Parathyroid adenoma (tissue), 2 donors: Measurements from ENCODE around the gene CSMD2.

ENCODE experiments used
- H2AFZ ChIP-seq: fragments of 300-600 bp; sonication (generic); one replicate; pipeline ENCODE4 v1.7.0; 2017; ENCODE audit warnings: antibody characterized with exemption, mild to moderate bottlenecking
- H3K27ac ChIP-seq: fragments of 300-600 bp; sonication (generic); one replicate; pipeline ENCODE4 v1.7.0; 2017
- H3K27me3 ChIP-seq: fragments of 300-600 bp; sonication (generic); one replicate; pipeline ENCODE4 v1.7.0; 2017; ENCODE audit warnings: low read length; ENCODE audit not compliant: control insufficient read depth, insufficient read depth
- H3K36me3 ChIP-seq: fragments of 300-600 bp; sonication (generic); one replicate; pipeline ENCODE4 v1.7.0; 2017; ENCODE audit warnings: low read length; ENCODE audit not compliant: control insufficient read depth, insufficient read depth
- H3K4me1 ChIP-seq: fragments of 300-600 bp; sonication (generic); one replicate; pipeline ENCODE4 v1.7.0; 2017; ENCODE audit warnings: control low read depth
- H3K4me2 ChIP-seq: fragments of 300-600 bp; sonication (generic); one replicate; pipeline ENCODE4 v1.7.0; 2017; ENCODE audit warnings: low read length
- H3K4me3 ChIP-seq: fragments of 300-600 bp; sonication (generic); one replicate; pipeline ENCODE4 v1.7.0; 2017; ENCODE audit warnings: low read depth, low read length
- H3K79me2 ChIP-seq: fragments of 300-600 bp; sonication (generic); one replicate; pipeline ENCODE4 v1.7.0; 2017; ENCODE audit warnings: control low read depth
- H3K9ac ChIP-seq: fragments of 300-600 bp; sonication (generic); one replicate; pipeline ENCODE4 v1.7.0; 2017; ENCODE audit warnings: mild to moderate bottlenecking
- H3K9me3 ChIP-seq: fragments of 300-600 bp; sonication (generic); one replicate; pipeline ENCODE4 v1.7.0; 2017; ENCODE audit warnings: low read length; ENCODE audit not compliant: control insufficient read depth
- TF ChIP-seq, protein P1 (sequence below): fragments of 300-600 bp; sonication (generic); IDR thresholded peaks from one replicate; pipeline ENCODE4 v1.7.0; 2017; ENCODE audit warnings: antibody characterized with exemption, mild to moderate bottlenecking
- donor health status: primary hyperparathyroidism.

The CSMD2 gene

DNA sequence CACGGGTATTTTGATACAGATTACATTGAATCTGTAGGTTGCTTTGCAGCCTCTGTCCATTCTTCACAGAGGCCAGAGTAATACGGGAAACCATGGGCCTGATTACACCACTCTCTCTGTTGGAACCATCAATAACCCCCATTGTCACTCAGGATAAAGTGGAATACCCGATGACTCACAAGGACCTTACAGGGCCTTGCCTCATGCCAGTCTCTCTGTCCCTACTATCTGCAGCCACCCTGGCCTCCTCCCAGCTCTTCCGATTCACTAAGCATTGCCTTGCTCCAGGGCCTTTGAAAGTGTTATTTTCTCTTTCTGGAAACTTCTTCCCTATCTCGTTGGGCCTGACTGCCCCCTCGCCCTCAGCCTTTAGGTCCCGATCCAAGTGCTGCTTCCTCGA is 239.4 kb downstream of the CSMD2 start:
- Histone ChIP-seq H3K4me1 (no peaks in the 10 kb centered on the region), H3K9ac (no peak overlapping the region), H3K4me3 (no peak overlapping the region), H3K79me2 (no peaks in the 10 kb centered on the region), H3K27ac (no peak overlapping the region), H2AFZ (no peak overlapping the region), H3K27me3 (no peaks in the 10 kb centered on the region), H3K9me3 (no peaks in the 10 kb centered on the region), H3K36me3 (no peaks in the 10 kb centered on the region), H3K4me2 (no peak overlapping the region)
- TF ChIP-seq, protein P1, sequence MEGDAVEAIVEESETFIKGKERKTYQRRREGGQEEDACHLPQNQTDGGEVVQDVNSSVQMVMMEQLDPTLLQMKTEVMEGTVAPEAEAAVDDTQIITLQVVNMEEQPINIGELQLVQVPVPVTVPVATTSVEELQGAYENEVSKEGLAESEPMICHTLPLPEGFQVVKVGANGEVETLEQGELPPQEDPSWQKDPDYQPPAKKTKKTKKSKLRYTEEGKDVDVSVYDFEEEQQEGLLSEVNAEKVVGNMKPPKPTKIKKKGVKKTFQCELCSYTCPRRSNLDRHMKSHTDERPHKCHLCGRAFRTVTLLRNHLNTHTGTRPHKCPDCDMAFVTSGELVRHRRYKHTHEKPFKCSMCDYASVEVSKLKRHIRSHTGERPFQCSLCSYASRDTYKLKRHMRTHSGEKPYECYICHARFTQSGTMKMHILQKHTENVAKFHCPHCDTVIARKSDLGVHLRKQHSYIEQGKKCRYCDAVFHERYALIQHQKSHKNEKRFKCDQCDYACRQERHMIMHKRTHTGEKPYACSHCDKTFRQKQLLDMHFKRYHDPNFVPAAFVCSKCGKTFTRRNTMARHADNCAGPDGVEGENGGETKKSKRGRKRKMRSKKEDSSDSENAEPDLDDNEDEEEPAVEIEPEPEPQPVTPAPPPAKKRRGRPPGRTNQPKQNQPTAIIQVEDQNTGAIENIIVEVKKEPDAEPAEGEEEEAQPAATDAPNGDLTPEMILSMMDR, result no peak

DNA sequence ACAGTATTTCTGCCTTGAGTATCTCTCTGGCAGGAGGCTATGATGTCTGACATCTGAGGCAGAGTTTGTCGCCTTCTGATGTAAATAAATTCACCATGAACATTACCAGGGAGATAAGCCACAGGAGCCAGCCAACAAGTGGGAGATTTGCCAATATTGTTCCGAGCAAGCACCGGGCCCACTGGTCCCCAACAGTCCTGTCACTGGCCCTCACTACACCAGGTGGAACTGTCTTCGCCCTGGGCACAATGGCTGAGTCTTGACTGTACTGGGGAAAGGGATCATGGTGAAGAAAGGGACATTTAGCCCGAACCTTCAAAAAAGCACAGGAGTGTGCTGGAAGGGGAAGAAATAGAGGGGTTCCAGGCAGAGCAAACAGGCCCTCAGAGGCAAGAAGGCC is 243.7 kb downstream of the CSMD2 start:
- no peaks in the 10 kb centered on the region for H3K36me3 ChIP-seq
- no peaks in the 10 kb centered on the region for H3K9me3 ChIP-seq
- H3K27me3 ChIP-seq, result no peaks in the 10 kb centered on the region
- H3K4me3 ChIP-seq, result no peak overlapping the region
- no peak overlapping the region for H2AFZ ChIP-seq
- TF ChIP-seq, protein P1, result no peak
- no peaks in the 10 kb centered on the region for H3K4me1 ChIP-seq
- H3K9ac ChIP-seq, result no peak overlapping the region
- H3K79me2 ChIP-seq, result no peaks in the 10 kb centered on the region
- no peak overlapping the region for H3K27ac ChIP-seq
- H3K4me2 ChIP-seq, result no peak overlapping the region

DNA sequence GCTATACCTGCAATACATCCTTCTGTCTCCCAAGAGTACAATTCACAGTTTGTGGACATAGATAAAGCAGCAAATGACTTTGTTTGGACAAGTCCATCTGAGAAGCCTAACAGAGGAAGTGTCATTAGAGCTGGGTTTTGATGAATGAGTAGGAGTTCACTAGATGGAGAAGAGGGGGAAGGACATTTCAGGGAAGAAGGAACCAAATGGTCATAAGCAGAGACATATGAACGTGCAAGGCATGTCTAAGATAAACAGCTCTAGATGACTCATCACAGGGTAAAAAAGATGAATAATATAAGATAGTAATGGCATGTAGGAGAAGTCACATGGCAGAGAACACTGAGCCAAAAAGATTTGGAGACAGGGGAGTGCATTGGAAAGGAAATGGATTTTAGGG is 246.7 kb downstream of the CSMD2 start:
- H3K36me3 ChIP-seq, result no peaks in the 10 kb centered on the region
- no peaks in the 10 kb centered on the region for H3K79me2 ChIP-seq
- H3K9me3 ChIP-seq, result no peaks in the 10 kb centered on the region
- no peak overlapping the region for H3K4me3 ChIP-seq
- no peak overlapping the region for H3K9ac ChIP-seq
- TF ChIP-seq, protein P1, result no peak
- H2AFZ ChIP-seq, result no peak overlapping the region
- no peak overlapping the region for H3K4me2 ChIP-seq
- no peaks in the 10 kb centered on the region for H3K4me1 ChIP-seq
- no peak overlapping the region for H3K27ac ChIP-seq
- no peaks in the 10 kb centered on the region for H3K27me3 ChIP-seq

DNA sequence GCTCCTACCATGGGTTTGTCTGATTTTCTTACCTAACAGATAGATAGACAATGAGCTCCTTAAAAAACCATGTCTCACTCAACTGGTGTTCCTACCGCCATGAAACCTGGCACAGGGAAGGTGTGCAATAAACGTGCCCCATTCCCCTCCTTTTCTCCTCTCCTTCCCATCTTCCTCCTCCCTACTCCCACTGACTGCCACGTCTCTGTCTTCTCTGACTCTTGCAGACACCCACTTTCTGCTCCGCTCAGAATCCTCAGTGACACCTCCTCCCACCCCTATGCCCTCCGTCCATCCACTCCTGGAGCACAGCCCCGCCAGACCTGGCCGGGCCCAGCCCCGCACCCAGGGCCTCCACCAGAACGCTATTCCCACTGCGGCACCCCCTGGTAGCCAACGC is 248.2 kb downstream of the CSMD2 start:
- Histone ChIP-seq H3K79me2 (no peaks in the 10 kb centered on the region), H2AFZ (no peak overlapping the region), H3K9me3 (no peaks in the 10 kb centered on the region), H3K4me1 (no peaks in the 10 kb centered on the region), H3K9ac (no peak overlapping the region), H3K4me2 (no peak overlapping the region), H3K27me3 (no peaks in the 10 kb centered on the region), H3K4me3 (no peak overlapping the region), H3K27ac (no peak overlapping the region), H3K36me3 (no peaks in the 10 kb centered on the region)
- TF ChIP-seq, protein P1, result no peak

DNA sequence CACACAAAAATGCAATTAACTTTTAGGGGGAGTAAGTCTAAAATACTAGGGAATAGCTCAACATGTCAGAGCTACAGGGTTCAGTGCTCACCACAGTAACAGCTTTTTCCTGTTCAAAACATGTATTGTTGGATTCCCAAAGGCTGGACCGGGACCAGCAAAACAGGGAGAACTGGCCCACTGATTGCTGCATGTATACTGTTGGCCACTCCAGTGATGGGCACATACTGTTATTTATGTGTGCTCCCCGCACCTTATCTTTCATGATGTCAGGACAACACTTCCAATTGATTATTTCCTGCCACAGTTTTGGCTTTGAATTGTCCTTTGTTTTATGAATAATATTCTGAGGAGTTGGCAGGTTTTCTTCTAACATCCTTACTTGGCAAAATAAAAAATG is 250.5 kb downstream of the CSMD2 start:
- Histone ChIP-seq H3K36me3 (no peaks in the 10 kb centered on the region), H3K27me3 (no peaks in the 10 kb centered on the region), H3K79me2 (no peaks in the 10 kb centered on the region), H2AFZ (no peak overlapping the region), H3K4me2 (no peak overlapping the region), H3K27ac (no peak overlapping the region), H3K4me3 (no peak overlapping the region), H3K4me1 (no peaks in the 10 kb centered on the region), H3K9me3 (no peaks in the 10 kb centered on the region), H3K9ac (no peak overlapping the region)
- TF ChIP-seq, protein P1, result no peak
